GM10248 (cell line): Measurements from ENCODE around the gene EEF1AKMT3.

Source experiments
- CTCF ChIA-PET: fragments of 300-600 bp; sonication (Branson Sonifier 250); formaldehyde crosslinking; extraction: SDS; loops from one replicate; lab custom pipeline; 2021; ENCODE audit warnings: antibody characterized with exemption; lab: Yijun Ruan, JAX
- POLR2A ChIA-PET: fragments of 350-650 bp; sonication (Branson Sonifier 250); formaldehyde crosslinking; extraction: SDS; loops from one replicate; lab custom pipeline; 2020; ENCODE audit warnings: antibody characterized with exemption; lab: Yijun Ruan, JAX
- DNase-seq: peaks from one replicate; pipeline ENCODE4 v3.0.0; 2012; ENCODE audit errors: extremely low spot score
- CTCF ChIP-seq: IDR thresholded peaks from 2 replicates; pipeline ENCODE4 v1.5.1; 2012; ENCODE audit warnings: mild to moderate bottlenecking, low read depth; ENCODE audit errors: extremely low read depth, missing control alignments, control extremely low read depth

Gene EEF1AKMT3

DNA sequence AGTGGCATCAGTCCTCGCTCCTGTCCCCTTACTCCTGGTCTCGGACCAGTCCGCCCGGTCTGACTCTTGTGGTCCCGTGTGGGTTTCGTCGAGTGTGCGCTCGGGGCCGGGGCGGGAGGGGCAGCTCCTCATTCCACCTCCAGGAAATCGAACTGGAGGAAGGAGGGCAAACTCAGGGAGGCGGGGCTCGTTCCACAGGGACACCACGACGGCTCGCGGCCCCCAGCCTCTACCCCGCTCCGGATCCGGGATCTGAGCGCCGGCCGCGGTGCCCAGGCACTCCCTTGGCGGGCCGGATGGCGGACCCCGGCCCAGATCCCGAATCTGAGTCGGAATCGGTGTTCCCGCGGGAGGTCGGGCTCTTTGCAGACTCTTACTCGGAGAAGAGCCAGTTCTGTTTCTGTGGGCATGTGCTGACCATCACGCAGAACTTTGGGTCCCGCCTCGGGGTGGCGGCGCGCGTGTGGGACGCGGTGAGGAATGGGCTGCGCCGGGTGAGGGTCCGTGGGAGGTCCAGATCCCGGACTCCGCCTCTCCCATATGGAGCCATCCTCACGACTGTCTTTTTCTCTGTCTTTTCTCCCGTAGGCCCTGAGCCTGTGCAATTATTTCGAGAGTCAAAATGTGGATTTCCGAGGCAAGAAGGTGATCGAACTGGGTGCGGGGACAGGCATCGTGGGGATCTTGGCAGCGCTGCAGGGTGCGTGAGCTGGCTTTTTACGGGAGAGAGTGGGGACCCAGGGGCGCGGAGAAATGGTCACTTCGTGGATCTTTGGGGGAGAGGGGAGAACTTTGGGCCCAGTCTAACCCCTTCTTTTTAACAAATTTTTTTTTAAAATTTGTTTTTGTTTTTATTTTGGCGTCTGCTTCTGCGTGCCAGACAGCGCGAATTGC lies at the start of gene EEF1AKMT3:
EEF1AKMT3 (plus strand) TSS at position 186 of the 894 bp plus-strand sequence; CDS start at position 297, 111 bp downstream.
- TF ChIP-seq CTCF = no peak
- peak; percentile 57 for DNase-seq
- ChIA-PET POLR2A (interaction anchor here (0.8 to 0.9 kb wide), 2 partner anchors 10 to 28 kb away, joined by 3 to 4 read pairs; partner anchors contain the start of genes TSFM and TSPAN31), CTCF (interaction anchor here (0.8 to 4.1 kb wide), 5 partner anchors 10 to 46 kb away, joined by 3 to 39 read pairs (median 6); partner anchors contain the start of genes AVIL and TSFM)

DNA sequence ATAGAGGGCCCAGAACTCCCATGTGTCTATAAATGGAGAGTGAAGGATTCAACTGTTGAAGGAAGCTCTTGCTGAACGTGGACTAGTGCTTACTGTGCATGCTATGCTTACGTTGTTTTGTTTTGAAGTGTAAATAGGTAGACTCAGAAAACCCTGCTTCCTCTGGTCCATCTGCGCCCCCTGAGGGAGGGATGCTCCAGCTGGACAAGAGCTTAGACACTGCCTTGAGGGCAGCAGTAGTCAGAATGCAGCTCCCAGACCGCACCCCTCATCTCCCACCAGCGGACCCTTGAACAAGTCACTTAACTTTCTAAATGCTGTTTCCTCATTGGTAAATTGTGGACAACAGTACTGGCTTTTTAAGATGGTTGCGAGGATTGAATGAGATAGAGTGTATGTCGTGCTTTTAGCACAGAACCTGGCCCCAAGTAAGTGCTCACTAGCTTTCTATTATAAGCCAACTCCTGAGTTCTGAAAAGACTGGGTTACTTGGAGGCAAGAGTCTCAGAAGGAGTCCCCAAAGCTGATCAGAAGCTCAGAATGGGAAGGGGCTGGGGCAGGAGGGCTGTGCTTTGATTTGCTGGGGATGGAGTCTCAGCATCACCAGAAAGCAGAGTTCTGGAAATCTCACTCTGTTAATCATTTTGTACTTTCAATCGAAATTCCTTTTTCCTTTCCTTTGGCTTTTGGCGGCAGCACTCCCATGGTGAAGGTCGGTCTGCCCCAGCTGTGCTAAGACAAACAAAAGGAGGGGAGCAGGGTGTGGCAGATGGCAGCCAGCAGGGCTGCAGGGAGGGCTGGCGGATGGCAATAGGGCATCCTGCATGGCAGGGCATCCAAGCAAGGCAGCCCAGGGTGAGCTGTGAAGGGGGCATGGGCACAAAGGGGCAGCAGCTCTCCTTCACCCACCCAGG lies 49.4 kb upstream of the EEF1AKMT3 start:
- POLR2A ChIA-PET = no interaction called here
- CTCF ChIA-PET = interaction anchor here (1.3 kb wide), 1 partner anchor 139 kb away, joined by 3 read pairs; no protein-coding TSS in a partner anchor
- peak; percentile 13 for DNase-seq
- TF ChIP-seq CTCF = no peak

GRCh38 chr12:57723630-57723962 lies 48.8 kb upstream of the EEF1AKMT3 start:
- no peak for DNase-seq
- ChIA-PET POLR2A (no interaction called here), CTCF (interaction anchor here (1.0 to 3.0 kb wide), 3 partner anchors 15 to 140 kb away, joined by 3 to 13 read pairs (median 3); partner anchors contain the start of gene OS9)
- no peak for TF ChIP-seq CTCF

- DNase-seq = peak; percentile 21
- ChIA-PET POLR2A (interaction anchor here (0.7 kb wide), 1 partner anchor 1005 kb away, joined by 5 read pairs; no protein-coding TSS in a partner anchor), CTCF (interaction anchor here (1.0 to 3.0 kb wide), 3 partner anchors 15 to 141 kb away, joined by 3 to 13 read pairs (median 3); partner anchors contain the start of gene OS9)
- TF ChIP-seq CTCF = no peak
Observed at GRCh38 chr12:57724003-57724935, 48.1 kb upstream of the EEF1AKMT3 start.

GRCh38 chr12:57724936-57725740 lies 47.3 kb upstream of the EEF1AKMT3 start:
- ChIA-PET POLR2A (interaction anchor here (0.7 kb wide), 1 partner anchor 1006 kb away, joined by 5 read pairs; no protein-coding TSS in a partner anchor), CTCF (interaction anchor here (0.9 to 3.0 kb wide), 4 partner anchors 14 to 140 kb away, joined by 3 to 13 read pairs (median 3); partner anchors contain the start of gene OS9)
- no peak for TF ChIP-seq CTCF
- peak; percentile 13 for DNase-seq
